GM19397 (cell line): ENCODE results near the gene CCDC169.
"Not testable (repeated sequence)": the region's sequence is repeated elsewhere in the genome, so short reads cannot be mapped to it uniquely, and the experiment has no call there.

ENCODE experiments used
- ATAC-seq: cut with Tn5 transposase; IDR thresholded peaks from one replicate; pipeline ENCODE4 v1.9.1; 2021; ENCODE audit warnings: mild to moderate bottlenecking, moderate library complexity; ENCODE audit not compliant: unreplicated experiment

CCDC169 gene

GRCh38 chr13:36319793-36320192, 22.2 kb upstream of the CCDC169 start:
- not testable (repeated sequence) for ATAC-seq

GRCh38 chr13:36313047-36313969, 15.7 kb upstream of the CCDC169 start:
- no peak for ATAC-seq

- ATAC-seq = no peak
Observed at GRCh38 chr13:36310417-36311108, 12.9 kb upstream of the CCDC169 start.

GRCh38 chr13:36302289-36302688, 4.7 kb upstream of the CCDC169 start:
- ATAC-seq = no peak

GRCh38 chr13:36299469-36299868, 1.9 kb upstream of the CCDC169 start:
- ATAC-seq = not testable (repeated sequence)

GRCh38 chr13:36298535-36299068, 988 bp upstream of the CCDC169 start:
- no peak for ATAC-seq

GRCh38 chr13:36294096-36294495, 3.5 kb downstream of the CCDC169 start:
- ATAC-seq = no peak

GRCh38 chr13:36293497-36293896, 4.1 kb downstream of the CCDC169 start:
- ATAC-seq = no peak

GRCh38 chr13:36288794-36289391, 8.7 kb downstream of the CCDC169 start:
- no peak for ATAC-seq

- no peak for ATAC-seq
Observed at GRCh38 chr13:36286006-36286405, 11.6 kb downstream of the CCDC169 start.

GRCh38 chr13:36282821-36283432, 14.7 kb downstream of the CCDC169 start:
- ATAC-seq = no peak

GRCh38 chr13:36275190-36276002, 22.2 kb downstream of the CCDC169 start:
- ATAC-seq = no peak

- no peak for ATAC-seq
Observed at GRCh38 chr13:36273431-36273830, 24.2 kb downstream of the CCDC169 start.

- no peak for ATAC-seq
Observed at GRCh38 chr13:36261976-36262375, 35.6 kb downstream of the CCDC169 start.

- ATAC-seq = no peak
Observed at GRCh38 chr13:36261011-36261410, 36.6 kb downstream of the CCDC169 start.

- ATAC-seq = no peak
Observed at GRCh38 chr13:36259361-36260137, 38.1 kb downstream of the CCDC169 start.

- ATAC-seq = no peak
Observed at GRCh38 chr13:36258831-36259230, 38.8 kb downstream of the CCDC169 start.

- no peak for ATAC-seq
Observed at GRCh38 chr13:36251526-36251925, 46.1 kb downstream of the CCDC169 start.

GRCh38 chr13:36251017-36251416, 46.6 kb downstream of the CCDC169 start:
- no peak for ATAC-seq
